Loucy (cell line): Measurements from ENCODE around the gene HIRIP3.

Experiments
- EZH2phosphoT487 ChIP-seq: fragments of 200-600 bp; IDR thresholded peaks from 2 replicates; pipeline ENCODE4 v1.6.1; 2018; ENCODE audit warnings: antibody characterized with exemption, mild to moderate bottlenecking, moderate library complexity, borderline replicate concordance
- TF ChIP-seq, protein P1 (sequence below): fragments of 200-600 bp; sonication (generic); conservative IDR thresholded peaks from 2 replicates; pipeline ENCODE4 v1.5.1; 2014; ENCODE audit warnings: mild to moderate bottlenecking, antibody characterized with exemption, low read length

GRCh38 chr16:30026449-30026848 is 31.0 kb upstream of the HIRIP3 start:
- TF ChIP-seq, protein P1, sequence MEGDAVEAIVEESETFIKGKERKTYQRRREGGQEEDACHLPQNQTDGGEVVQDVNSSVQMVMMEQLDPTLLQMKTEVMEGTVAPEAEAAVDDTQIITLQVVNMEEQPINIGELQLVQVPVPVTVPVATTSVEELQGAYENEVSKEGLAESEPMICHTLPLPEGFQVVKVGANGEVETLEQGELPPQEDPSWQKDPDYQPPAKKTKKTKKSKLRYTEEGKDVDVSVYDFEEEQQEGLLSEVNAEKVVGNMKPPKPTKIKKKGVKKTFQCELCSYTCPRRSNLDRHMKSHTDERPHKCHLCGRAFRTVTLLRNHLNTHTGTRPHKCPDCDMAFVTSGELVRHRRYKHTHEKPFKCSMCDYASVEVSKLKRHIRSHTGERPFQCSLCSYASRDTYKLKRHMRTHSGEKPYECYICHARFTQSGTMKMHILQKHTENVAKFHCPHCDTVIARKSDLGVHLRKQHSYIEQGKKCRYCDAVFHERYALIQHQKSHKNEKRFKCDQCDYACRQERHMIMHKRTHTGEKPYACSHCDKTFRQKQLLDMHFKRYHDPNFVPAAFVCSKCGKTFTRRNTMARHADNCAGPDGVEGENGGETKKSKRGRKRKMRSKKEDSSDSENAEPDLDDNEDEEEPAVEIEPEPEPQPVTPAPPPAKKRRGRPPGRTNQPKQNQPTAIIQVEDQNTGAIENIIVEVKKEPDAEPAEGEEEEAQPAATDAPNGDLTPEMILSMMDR, result no peak
- no peak for TF ChIP-seq EZH2phosphoT487
